HL-60 (cell line): Measurements from ENCODE around the gene RPRML.

Source experiments
- DNase-seq, 2 experiments: peaks; one replicate each; pipeline ENCODE4 v3.0.0-alpha.2; 2010 to 2020; ENCODE audit warnings: low read depth in 1 of 2, low spot score in 1 of 2
- H3K27ac ChIP-seq: fragments of 250-450 bp; sonication (Bioruptor Pico); replicated peaks from 2 replicates; pipeline ENCODE4 v1.5.1; 2020; ENCODE audit warnings: mild to moderate bottlenecking, moderate library complexity
- H3K27me3 ChIP-seq: fragments of 250-450 bp; sonication (Bioruptor Pico); 2 replicates; pipeline ENCODE4 v1.5.1; 2021; ENCODE audit warnings: mild to moderate bottlenecking, moderate library complexity; ENCODE audit not compliant: insufficient read depth, poor library complexity, severe bottlenecking
- H3K4me3 ChIP-seq: replicated peaks from 2 replicates; pipeline ENCODE4 v1.5.1; 2011; ENCODE audit warnings: mild to moderate bottlenecking, control low read depth, low read length; ENCODE audit not compliant: insufficient read depth
- CTCF ChIP-seq: IDR thresholded peaks from one replicate; pipeline ENCODE4 v1.5.1; 2011; ENCODE audit warnings: low read length, control low read depth, inconsistent platforms; ENCODE audit not compliant: insufficient read depth
- GABPA ChIP-seq: IDR thresholded peaks from 2 replicates; pipeline ENCODE4 v1.6.1; 2012; ENCODE audit warnings: low read depth
- POLR2AphosphoS5 ChIP-seq: IDR thresholded peaks from 2 replicates; pipeline ENCODE4 v1.6.1; 2012; ENCODE audit warnings: low read depth
- SPI1 ChIP-seq: IDR thresholded peaks from 2 replicates; pipeline ENCODE4 v1.6.1; 2012; ENCODE audit warnings: low read depth, mild to moderate bottlenecking, borderline replicate concordance
- TF ChIP-seq, protein P1 (sequence below): IDR thresholded peaks from 2 replicates; pipeline ENCODE4 v1.6.1; 2012; ENCODE audit warnings: low read depth; ENCODE audit not compliant: insufficient replicate concordance

RPRML gene

DNA sequence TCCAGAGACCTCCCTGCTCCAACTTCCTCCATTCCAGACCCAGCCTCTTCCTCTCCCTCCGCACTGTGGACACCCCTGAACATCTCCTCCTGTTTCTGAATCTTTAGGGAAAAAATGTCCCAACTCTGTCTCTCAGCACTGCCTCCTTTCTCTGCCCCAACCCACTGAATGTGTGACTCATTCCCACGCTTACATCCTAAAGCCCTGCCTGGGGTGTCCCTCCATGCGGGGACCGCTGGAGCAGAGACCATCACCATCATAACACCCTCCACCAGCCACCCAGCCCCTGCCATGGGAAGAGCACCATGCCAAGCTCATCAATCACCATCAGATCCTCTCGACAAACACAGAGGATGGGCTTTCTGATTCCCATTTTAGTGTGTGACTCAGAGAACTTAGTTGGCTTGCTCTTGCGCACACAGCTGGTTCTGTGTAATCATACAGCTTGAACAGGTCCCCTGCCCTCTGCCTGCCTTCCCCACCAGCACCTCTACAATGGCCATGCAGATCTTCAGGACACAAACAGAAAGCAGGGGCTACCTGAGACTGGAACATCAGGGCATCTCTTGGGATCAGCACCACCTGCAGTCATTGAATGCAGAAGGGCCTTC is 10.7 kb downstream of the RPRML start:
- Histone ChIP-seq H3K4me3 (no peak overlapping the region), H3K27me3 (peaks cover 4% of the 10 kb centered on the region), H3K27ac (no peak overlapping the region)
- no peak for DNase-seq
- TF ChIP-seq, protein P1, sequence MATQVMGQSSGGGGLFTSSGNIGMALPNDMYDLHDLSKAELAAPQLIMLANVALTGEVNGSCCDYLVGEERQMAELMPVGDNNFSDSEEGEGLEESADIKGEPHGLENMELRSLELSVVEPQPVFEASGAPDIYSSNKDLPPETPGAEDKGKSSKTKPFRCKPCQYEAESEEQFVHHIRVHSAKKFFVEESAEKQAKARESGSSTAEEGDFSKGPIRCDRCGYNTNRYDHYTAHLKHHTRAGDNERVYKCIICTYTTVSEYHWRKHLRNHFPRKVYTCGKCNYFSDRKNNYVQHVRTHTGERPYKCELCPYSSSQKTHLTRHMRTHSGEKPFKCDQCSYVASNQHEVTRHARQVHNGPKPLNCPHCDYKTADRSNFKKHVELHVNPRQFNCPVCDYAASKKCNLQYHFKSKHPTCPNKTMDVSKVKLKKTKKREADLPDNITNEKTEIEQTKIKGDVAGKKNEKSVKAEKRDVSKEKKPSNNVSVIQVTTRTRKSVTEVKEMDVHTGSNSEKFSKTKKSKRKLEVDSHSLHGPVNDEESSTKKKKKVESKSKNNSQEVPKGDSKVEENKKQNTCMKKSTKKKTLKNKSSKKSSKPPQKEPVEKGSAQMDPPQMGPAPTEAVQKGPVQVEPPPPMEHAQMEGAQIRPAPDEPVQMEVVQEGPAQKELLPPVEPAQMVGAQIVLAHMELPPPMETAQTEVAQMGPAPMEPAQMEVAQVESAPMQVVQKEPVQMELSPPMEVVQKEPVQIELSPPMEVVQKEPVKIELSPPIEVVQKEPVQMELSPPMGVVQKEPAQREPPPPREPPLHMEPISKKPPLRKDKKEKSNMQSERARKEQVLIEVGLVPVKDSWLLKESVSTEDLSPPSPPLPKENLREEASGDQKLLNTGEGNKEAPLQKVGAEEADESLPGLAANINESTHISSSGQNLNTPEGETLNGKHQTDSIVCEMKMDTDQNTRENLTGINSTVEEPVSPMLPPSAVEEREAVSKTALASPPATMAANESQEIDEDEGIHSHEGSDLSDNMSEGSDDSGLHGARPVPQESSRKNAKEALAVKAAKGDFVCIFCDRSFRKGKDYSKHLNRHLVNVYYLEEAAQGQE = no peak

- no peak for DNase-seq
- Histone ChIP-seq H3K27me3 (peaks cover 3% of the 10 kb centered on the region), H3K27ac (no peak overlapping the region), H3K4me3 (no peak overlapping the region)
- TF ChIP-seq, protein P1 = peak; percentile 98
- TF ChIP-seq SPI1 (no peak), CTCF (no peak), GABPA (no peak)
These were observed 14.5 kb downstream of the RPRML start for GRCh38 chr17:46964315-46965265.

DNA sequence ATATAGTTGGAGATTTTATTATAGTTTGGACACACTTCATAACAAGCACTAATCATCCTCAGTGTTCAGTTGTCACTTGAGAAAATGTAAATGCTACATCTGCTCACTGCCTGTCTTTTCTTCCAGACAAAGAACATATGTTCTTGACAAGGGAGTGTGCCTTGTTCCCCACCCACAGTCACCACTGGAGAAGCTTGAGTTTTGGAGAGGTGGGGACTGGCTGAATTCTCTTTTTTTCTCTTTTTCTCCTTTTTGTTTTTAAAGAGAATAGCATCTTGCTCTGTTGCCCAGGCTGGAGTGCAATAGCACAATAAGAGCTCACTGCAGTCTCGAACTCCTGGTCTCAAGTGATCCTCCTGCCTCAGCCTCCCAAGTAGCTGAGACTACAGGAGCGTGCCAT is 15.5 kb downstream of the RPRML start:
- H3K27ac ChIP-seq = no peak overlapping the region
- DNase-seq = no peak
- TF ChIP-seq CTCF (no peak), POLR2AphosphoS5 (no peak), GABPA (no peak), SPI1 (no peak)
- TF ChIP-seq, protein P1 = no peak
- no peak overlapping the region for H3K4me3 ChIP-seq
- H3K27me3 ChIP-seq = peaks cover 3% of the 10 kb centered on the region
